H1 (cell line): ENCODE results near the gene SELPLG. TPM values are rescaled to one million over a fixed set of nuclear protein-coding genes. Genes with fewer than 3 reads are reported as not detected.

Experiments
- ASH2L ChIP-seq: fragments of 200-600, 300-600 bp; sonication (generic); IDR thresholded peaks from one replicate; pipeline ENCODE4 v1.7.1; 2017; ENCODE audit warnings: low read length
- RBBP5 ChIP-seq: IDR thresholded peaks from 2 replicates; pipeline ENCODE4 v1.7.1; 2012; ENCODE audit warnings: low read depth, mild to moderate bottlenecking, inconsistent platforms, low read length, moderate library complexity, borderline replicate concordance
- TEAD4 ChIP-seq: IDR thresholded peaks from 2 replicates; pipeline ENCODE4 v1.6.1; 2012; ENCODE audit warnings: low read depth, low read length, inconsistent platforms, mixed read lengths
- YY1 ChIP-seq: IDR thresholded peaks from 2 replicates; pipeline ENCODE4 v1.6.1; 2011; ENCODE audit warnings: low read depth, mild to moderate bottlenecking, low read length
- ZNF274 ChIP-seq: IDR thresholded peaks from 2 replicates; pipeline ENCODE4 v1.7.0; 2012; ENCODE audit warnings: low read length, borderline replicate concordance; ENCODE audit errors: extremely low read depth
- polyA plus RNA-seq, 7 experiments: library from polyadenylated mRNA; depleted of rRNA in 3 of 7; stranded (reverse) in 5 of 7; unstranded in 2 of 7; fragments of >200 nt in 5 of 7; fragments of 200-250 nt in 2 of 7; gene quantifications; 1 replicate in 5 of 7; 2 replicates in 1 of 7; 4 replicates in 1 of 7; pipeline versions ENCODE4 v1.2.1 to v1.2.3, GENCODE V29; 2011 to 2013; ENCODE audit warnings: missing spikeins in 2 of 7, mixed read lengths in 2 of 7
- total RNA-seq: library from RNA; stranded (reverse); fragmentation: NEBNext Ultra II Directional; extraction: Animal tissue kit (Norgen Biotek cat#: 25700); gene quantifications from 2 replicates; pipeline ENCODE4 v1.2.1, GENCODE V29; 2021

The SELPLG gene
- total and polyA plus RNA-seq, 2 of the 8 experiments (the other 6 are each of a cell fraction or from before 2014, with no cell fraction given), result 0.18 TPM; not detected in 1

GRCh38 chr12:108594323-108594903 is 39.3 kb downstream of the SELPLG start (continued):
- TF ChIP-seq TEAD4 (no peak), ASH2L (no peak), RBBP5 (no peak), ZNF274 (no peak), YY1 (no peak)
